Activated CD8-positive, alpha-beta memory T cell treated with anti-CD3 and anti-CD28 coated beads, Interleukin-2, amount 50 U/mL, for 1 hour (primary cell): ENCODE measurements around the gene SMARCC1.

Experiments used
- DNase-seq: peaks from one replicate; pipeline ENCODE4 v3.0.0-alpha.2; 2020; ENCODE audit errors: extremely low read depth

Gene SMARCC1

DNA sequence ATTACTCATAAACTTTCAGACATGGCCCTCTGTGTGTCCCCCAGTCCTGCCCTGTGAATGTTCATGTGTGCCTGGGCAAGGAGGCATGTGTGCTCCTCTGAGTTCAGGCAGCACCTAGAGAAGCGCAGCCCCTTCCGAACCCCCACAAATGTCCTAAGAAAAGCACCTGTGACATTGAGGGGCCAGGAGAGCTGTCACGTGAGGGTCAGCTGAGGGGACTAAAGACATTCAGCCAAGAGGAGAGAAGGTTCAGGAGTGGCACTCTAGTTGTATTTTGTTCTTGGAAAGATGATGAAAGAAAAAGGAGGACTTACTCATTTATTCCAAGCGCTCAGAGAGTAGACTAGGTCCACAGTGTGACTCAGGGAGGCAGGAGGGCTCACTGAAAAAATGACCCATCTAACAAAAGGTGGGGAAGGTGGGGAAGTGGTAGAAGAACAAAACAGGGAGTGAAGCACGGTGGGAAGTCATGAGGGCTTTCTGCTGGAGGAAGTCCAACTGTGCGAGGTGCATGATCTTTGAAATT is 240.0 kb downstream of the SMARCC1 start:
- no peak for DNase-seq

DNA sequence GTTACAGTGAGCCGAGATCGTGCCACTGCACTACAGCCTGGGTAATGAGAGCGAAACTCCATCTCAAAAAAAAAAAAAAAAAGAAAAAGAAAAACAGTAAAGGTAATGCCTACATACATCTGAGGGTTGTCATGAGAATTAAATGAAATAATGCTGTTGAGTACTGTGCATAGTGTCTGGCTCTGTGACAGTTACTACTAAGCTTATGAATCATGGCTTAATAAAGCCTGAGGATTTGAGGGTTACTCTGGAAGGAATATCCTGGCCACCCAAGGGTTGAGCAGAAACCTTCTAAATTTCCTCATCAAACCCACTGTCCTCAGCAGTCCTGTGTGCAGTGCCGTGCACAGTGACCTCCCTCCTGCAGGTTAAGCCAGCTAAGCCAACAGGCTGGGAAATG is 241.4 kb downstream of the SMARCC1 start:
- no peak for DNase-seq

DNA sequence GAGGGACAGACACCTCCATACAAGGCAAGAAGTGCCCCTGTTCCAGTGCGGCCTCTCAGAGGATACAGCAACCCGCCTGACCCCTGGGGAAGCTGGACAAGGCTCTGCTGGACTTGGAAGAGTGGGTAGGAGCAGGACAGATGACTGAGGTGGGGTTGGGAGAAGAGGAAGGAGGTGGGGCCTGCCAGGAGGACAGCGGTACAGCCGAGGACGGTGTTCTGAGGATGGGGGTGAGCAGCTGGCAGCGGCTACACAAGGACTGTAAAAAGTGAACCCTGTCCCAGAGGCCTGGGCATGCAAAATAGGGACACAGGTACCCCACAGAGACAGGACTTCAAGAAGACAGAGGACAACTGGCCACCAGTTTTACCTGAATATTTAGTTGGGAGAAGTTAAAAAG is 244.7 kb downstream of the SMARCC1 start:
- no peak for DNase-seq

DNA sequence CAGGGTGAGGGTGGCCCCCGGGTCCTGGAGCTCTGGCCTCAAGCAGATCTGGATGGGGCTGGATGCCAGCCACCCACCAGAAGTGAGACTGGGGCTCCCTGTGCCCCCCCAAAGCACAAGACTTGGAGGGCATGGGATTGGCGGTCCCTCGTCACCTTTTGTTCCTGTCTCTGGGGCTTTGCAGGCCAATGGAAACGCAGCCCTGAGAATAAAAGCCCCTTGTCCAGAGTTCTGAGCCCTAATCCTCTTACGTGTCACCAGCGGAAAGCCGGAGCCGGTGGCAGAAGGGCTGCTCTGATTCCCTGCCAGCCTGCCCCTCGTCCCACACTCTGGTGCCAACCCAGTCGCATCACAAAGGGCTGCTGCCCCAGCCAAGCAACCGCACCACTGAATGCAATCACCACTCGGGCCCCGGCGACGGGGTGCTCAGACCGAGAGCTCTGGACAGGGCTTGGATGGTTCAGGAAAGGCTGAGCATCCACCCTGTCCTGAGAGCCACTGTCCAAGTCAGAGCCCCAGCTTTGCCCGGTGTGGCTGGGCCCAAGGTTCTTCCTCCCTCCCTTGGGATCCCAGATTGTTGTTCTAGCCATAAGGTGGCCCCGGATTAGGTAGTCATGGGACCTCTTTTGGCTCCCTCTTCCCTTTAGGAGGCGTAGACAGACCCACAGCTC is 245.3 kb downstream of the SMARCC1 start:
- no peak for DNase-seq
